Right forelimb (tissue), 1 donor: Measurements from ENCODE around the gene AKAP7.

Experiments used
- DNase-seq: peaks from one replicate; pipeline ENCODE4 v3.0.0-alpha.2; 2018

The AKAP7 gene

DNA sequence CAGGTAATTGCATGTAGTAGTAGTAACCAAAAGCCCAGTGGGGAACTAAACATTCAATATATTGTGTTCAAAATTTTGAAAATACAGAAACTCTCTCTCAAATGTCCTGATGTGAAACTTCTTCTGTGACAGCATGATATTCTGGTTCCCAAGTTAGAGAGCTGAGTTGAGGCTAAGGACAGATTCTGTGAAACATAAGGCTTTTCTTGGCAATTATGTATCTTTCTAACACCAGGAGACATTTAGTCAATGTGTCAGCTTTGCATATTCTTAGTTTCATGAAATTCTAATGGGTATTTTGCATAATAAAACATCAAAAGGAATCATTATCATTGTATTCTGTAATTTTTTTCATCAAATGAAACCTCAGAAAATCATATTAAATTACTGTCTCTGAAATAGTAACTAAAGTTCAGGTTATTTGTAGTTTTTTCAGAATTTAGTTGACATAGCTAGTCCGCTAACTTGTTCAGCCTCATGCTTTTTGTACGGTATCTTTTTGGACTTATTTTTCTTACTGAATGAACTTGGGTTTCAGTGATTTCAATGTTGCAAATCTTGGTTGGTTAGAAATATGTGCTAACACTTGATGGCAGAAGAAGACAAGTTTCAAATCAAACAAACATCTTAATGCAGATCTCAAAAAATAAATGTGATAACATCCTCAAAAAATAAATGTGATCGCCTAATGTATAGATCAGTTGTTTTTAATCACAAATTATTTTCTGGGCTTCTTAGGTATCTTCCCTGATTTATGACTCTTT lies 70.4 kb downstream of the AKAP7 start:
- no peak for DNase-seq

GRCh38 chr6:131206463-131207251 lies 71.4 kb downstream of the AKAP7 start:
- DNase-seq: no peak

- DNase-seq: no peak
These were observed 73.5 kb downstream of the AKAP7 start for GRCh38 chr6:131208787-131209186.

DNA sequence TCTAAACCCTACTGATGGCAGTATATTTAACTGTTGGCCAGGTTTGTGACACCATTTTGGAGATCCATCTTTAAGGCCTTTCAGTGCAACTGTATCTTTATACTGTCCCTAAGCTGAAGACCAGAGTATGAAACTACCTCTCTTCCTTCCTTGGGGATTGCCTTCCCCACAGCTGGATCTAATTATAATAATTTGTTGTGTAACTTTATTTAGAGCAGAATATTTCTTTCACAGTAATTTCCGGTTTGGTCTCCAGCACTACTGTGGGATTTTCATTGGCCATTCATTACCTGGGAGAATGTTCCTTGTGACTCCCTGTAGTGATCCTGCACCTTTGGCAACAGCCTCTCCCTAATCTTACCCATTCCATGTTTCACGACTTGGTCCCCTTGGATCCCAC lies 75.2 kb downstream of the AKAP7 start:
- no peak for DNase-seq

DNA sequence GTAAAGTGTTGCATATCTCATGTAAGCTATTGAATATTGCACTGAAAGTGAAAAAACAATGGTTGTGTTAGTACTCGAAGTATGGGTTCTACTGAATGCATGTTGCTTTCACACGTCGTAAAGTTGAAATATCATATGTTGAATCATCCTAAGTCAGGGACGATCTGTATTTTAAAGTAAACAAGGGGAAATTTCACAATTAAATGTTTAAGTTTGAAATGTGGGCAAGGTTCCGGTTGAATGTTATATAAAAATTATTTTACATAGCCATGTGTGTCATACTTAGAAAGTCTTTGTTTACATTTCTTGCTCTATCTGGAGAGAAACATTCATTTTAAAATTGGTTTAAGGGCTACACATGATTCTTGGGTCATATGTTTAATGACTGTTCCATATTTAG lies 76.8 kb downstream of the AKAP7 start:
- no peak for DNase-seq

GRCh38 chr6:131212913-131213312 lies 77.6 kb downstream of the AKAP7 start:
- no peak for DNase-seq

GRCh38 chr6:131213501-131213990 lies 78.3 kb downstream of the AKAP7 start:
- DNase-seq: no peak

- no peak for DNase-seq
These were observed 80.0 kb downstream of the AKAP7 start for GRCh38 chr6:131215219-131215618.

- DNase-seq: no peak
These were observed 81.0 kb downstream of the AKAP7 start for GRCh38 chr6:131216246-131216645.

DNA sequence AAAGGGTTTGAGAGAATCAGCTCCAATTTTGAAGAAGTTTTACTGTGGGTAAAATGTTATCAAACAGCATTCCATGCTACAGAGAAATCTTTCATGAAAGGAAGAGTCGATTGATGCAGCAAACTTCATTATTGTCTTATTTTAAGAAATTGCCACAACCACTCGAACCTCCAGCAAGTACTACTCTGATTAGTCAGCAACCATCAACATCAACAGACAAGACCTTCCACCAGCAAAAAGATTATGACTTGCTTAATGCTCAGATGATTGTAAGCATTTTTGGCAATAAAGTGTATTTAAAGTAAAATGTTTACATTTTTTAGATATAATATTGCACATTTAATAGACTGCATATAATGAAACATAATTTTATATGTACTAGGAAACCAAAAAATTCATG lies 87.5 kb downstream of the AKAP7 start:
- no peak for DNase-seq

DNA sequence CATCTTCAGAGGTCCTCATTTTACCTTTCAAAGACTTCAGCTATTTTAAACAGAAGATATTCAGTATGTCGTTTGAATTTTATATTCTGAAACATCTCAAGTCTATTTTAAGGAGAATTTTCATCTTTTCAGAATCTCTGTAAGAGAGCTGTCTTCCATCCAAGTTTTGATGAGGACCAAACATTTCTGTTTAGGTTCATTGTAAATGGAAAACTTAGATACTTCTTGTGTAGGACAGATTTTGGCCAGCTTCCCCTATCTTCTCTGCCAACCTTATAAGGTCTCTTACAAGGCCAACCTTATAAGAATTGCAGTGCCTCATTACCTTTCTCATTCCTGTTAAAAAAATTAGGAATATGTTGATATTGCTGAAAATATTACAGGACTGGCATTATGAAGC lies 88.1 kb downstream of the AKAP7 start:
- no peak for DNase-seq

DNA sequence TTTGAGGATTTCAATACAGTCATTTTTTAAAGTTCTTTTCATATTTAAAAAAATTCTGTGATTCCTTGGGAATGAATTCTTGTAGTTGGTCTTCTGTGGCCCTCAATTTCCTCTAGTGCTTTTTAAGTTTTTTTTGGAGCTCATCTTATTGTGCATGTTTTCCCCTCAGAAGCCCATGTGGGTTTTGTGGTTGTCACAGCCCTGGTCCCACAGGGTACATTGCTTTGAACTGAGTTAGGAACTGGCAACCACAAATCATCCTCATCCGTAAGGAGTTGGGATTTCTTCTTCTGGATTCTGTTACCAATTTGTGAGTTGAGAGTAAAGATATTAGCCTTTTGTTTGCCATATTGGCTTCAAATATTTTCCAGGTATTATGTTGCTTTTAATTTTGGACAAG lies 89.9 kb downstream of the AKAP7 start:
- no peak for DNase-seq

- no peak for DNase-seq
These were observed 90.7 kb downstream of the AKAP7 start for GRCh38 chr6:131225959-131226358.

GRCh38 chr6:131226459-131227157 lies 91.3 kb downstream of the AKAP7 start:
- no peak for DNase-seq

DNA sequence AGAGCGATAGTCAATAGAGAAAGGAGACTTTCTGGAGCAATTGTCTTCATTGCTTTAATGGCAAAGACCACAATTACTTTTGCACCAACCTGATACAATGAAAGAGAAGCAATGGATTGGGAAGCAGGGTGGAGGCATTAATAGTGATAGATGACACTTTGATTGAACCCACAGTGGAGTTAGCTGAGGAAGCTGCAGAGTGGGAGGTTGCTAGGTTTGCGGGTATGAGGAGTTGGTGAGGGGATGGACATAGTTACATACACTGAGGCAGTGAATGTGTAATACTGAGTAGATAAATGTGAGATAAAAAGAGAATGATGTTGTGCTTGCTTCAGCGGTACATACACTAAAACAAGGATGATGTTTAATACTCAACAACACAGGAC lies 91.9 kb downstream of the AKAP7 start:
- no peak for DNase-seq

- DNase-seq: no peak
These were observed 95.8 kb downstream of the AKAP7 start for GRCh38 chr6:131231103-131231502.

DNA sequence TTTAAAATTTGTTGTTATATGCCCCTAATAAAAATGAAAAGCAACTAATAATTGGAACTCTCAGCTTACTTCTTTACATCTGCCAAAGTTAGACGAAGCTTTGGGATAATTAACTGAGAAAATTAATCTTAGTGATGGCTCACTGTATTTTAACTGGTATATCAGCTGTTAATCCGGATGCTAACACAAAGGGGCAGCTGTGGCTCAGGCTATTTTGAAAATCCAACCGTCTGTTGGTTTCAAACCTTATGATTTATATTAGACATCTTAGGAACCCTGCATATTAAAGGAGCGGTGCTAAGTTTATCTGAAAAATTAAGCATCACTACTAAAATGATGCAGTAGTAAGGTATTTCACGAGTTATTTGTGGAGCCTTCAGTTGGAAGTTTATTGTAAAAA lies 96.6 kb downstream of the AKAP7 start:
- no peak for DNase-seq

DNA sequence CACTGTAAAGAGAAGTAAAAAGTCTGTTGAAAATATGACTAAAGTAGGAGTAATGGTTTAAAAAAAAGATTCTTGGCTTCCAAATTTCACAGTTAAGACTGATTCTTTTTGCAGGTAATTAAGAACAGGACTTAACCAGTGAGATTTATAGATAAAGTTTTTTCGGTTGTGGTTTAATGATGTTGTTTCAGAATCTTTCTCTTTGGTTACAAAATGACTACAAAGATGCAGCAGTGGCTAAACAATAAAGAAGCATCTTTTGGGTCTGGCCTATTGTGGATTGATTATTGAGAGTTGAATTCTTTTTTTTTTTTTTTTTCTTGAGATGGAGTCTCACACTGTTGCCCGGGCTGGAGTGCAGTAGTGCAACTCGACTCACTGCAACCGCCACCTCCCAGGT lies 109.7 kb downstream of the AKAP7 start:
- DNase-seq: no peak

DNA sequence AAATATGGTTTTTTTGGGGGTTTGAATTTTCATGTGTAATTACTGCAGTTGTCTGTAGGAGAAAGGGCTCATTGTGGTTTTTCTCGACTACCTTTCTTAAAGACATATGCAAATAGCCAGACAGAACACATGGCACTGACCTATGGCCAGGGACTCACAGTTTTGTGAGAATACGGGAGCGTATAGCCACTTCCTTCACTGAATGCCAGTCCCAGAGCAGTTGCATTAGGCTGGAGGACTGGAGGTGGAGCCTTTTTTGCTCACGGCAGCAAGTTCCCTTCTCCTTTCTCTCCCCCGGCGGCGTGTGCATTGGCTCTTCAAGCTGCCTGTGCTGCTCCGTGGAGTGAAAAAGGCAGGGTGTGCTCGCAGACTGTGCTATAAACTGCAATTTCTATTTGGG lies 114.9 kb downstream of the AKAP7 start:
- peak; percentile 77 for DNase-seq

- DNase-seq: no peak
These were observed 115.7 kb downstream of the AKAP7 start for GRCh38 chr6:131250936-131251335.

GRCh38 chr6:131251590-131252199 lies 116.4 kb downstream of the AKAP7 start:
- no peak for DNase-seq

- no peak for DNase-seq
These were observed 120.2 kb downstream of the AKAP7 start for GRCh38 chr6:131255434-131255833.

DNA sequence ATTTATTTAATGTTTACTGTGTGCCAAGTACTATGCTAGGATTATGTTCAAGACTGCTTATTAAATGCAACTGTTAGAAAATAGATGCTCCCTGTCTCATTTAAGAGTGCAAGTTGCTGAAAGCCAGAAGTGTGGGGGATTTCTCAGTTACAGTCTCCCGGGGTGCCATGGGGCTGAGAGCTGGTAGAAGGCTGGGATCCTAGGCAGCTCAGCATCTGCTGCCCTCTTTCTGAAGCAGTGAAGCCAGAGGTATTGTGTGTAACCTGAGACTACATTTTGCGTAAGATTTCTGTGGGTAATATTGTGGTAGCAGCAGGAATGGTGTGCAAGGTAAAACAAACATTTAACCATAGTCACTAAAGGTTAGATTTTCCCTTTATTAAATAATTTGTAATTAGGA lies 120.6 kb downstream of the AKAP7 start:
- no peak for DNase-seq
